HL-60/S4 (cell line): ENCODE measurements around the gene HTRA3.

Experiments used
- in situ Hi-C: fragments of 300-500 bp; cut with MboI; formaldehyde crosslinking; loops from 2 replicates; pipeline ENCODE4 v1.14.3; 2022; ENCODE audit warnings: low sequenced_read_pairs

HTRA3 gene

GRCh38 chr4:8265171-8265929 is 4.2 kb upstream of the HTRA3 start:
- in situ Hi-C loops, result no loop called here

- in situ Hi-C loops, result no loop called here
Measured at GRCh38 chr4:8266088-8266487, 3.5 kb upstream of the HTRA3 start.

- in situ Hi-C loops, result no loop called here
Measured at GRCh38 chr4:8266508-8266907, 3.0 kb upstream of the HTRA3 start.

- in situ Hi-C loops, result no loop called here
Measured at GRCh38 chr4:8267077-8267476, 2.5 kb upstream of the HTRA3 start.

GRCh38 chr4:8268211-8268610 is 1.3 kb upstream of the HTRA3 start:
- in situ Hi-C loops, result no loop called here

- in situ Hi-C loops, result no loop called here
Measured at GRCh38 chr4:8268901-8269534, 536 bp upstream of the HTRA3 start.

GRCh38 chr4:8270418-8270771 is 841 bp downstream of the HTRA3 start:
- in situ Hi-C loops, result no loop called here

- in situ Hi-C loops, result no loop called here
Measured at GRCh38 chr4:8270912-8271815, 1.6 kb downstream of the HTRA3 start.

- in situ Hi-C loops, result no loop called here
Measured at GRCh38 chr4:8271821-8272220, 2.3 kb downstream of the HTRA3 start.

GRCh38 chr4:8272472-8273428 is 3.2 kb downstream of the HTRA3 start:
- in situ Hi-C loops, result no loop called here

GRCh38 chr4:8273450-8273849 is 3.9 kb downstream of the HTRA3 start:
- in situ Hi-C loops, result no loop called here

GRCh38 chr4:8274066-8274652 is 4.6 kb downstream of the HTRA3 start:
- in situ Hi-C loops, result no loop called here

GRCh38 chr4:8274765-8275547 is 5.4 kb downstream of the HTRA3 start:
- in situ Hi-C loops, result no loop called here

- in situ Hi-C loops, result no loop called here
Measured at GRCh38 chr4:8275548-8275910, 6.0 kb downstream of the HTRA3 start.

GRCh38 chr4:8276358-8277240 is 7.0 kb downstream of the HTRA3 start:
- in situ Hi-C loops, result no loop called here

GRCh38 chr4:8277356-8278008 is 7.9 kb downstream of the HTRA3 start:
- in situ Hi-C loops, result no loop called here

GRCh38 chr4:8278009-8278395 is 8.4 kb downstream of the HTRA3 start:
- in situ Hi-C loops, result no loop called here
